Left renal cortex interstitium (tissue), 4 donors: ENCODE data around the gene ETV6. TPM values are rescaled to one million over a fixed set of nuclear protein-coding genes. Genes with fewer than 3 reads are reported as not detected.
"Not testable (repeated sequence)": the region's sequence is repeated elsewhere in the genome, so short reads cannot be mapped to it uniquely, and the experiment has no call there.

Experiments used
- DNase-seq, 4 donors: peaks; one replicate each; pipeline ENCODE4 v3.0.0-alpha.2; 2013; ENCODE audit warnings: low read depth in 4 of 4, low spot score in 2 of 4, missing footprints in 1 of 4
- polyA plus RNA-seq, 4 donors: library from polyadenylated mRNA; unstranded; fragments of 120-200 nt; gene quantifications; one replicate each; pipeline ENCODE4 v1.2.1, GENCODE V29; 2013; ENCODE audit not compliant: insufficient read length in 4 of 4

The ETV6 gene
- polyA plus RNA-seq, 4 donors, result 11.7 to 14.7 (median 14.1) TPM

DNA sequence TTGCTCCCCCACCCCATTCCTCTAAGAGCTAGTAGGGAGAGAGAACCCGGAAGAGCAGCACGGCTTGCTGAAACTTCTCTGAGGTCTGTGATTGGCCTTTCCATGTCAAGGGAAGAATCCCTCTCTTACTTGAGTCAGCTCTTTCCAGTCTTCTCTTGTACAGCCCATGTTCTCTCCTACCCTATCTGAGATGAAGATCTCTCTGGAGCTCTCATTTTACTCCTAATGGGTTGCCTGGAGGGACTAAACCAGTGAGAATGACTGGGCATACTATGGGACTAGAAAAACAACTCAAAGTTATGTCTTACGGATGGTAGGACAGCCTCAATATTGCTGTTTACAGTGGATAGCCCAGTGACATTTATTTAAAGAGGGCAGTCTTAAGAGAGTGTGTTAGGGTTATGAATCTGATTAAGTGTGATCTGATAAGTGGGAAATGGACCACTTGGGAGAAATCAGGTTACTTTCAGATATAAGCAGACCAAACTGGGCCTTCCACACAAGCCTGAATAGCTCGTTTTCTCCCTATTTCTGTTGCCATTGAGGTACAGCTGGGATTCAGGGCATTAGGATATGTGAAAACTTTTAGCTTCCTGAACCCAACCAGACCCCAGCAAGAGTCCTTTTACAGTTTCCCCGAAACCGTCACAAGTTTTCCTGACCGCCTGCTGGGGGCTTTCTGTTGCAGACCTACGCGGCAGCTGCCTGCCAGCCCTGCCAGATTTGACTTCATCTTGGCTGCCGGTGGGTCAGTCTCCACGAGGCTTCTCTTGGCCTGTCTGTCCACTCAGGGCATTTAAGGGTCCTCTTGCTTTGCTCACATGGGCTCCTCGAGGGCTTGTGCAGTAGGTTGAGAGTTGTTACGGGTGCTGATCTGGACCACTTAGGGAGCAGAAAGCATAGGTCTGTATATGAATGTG is 16.9 kb downstream of the ETV6 start:
- no peak for DNase-seq

- no peak for DNase-seq
These were observed 17.7 kb downstream of the ETV6 start for GRCh38 chr12:11667171-11667570.

DNA sequence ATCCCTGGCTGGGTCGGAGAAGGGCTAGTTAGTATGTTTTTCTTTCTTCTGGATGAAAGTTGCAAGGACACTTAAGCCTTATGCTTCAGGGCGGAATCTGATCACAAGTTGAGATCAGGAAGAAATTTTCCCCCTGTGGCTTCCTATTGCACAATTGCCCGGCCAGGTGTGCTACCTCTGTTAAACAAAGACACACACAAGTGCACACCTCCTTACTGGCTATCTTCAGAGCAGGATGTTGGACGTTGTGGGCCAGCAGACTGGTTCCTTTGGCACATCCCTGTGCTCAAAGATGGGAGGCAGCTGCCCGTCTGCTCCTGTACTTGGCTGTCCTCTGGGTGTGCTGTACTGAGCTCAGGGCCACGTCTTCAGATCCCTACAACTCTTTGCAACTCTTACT is 19.1 kb downstream of the ETV6 start:
- DNase-seq, result no peak

- no peak for DNase-seq
These were observed 19.9 kb downstream of the ETV6 start for GRCh38 chr12:11669348-11669747.

- DNase-seq, result no peak
These were observed 23.1 kb downstream of the ETV6 start for GRCh38 chr12:11672256-11673191.

DNA sequence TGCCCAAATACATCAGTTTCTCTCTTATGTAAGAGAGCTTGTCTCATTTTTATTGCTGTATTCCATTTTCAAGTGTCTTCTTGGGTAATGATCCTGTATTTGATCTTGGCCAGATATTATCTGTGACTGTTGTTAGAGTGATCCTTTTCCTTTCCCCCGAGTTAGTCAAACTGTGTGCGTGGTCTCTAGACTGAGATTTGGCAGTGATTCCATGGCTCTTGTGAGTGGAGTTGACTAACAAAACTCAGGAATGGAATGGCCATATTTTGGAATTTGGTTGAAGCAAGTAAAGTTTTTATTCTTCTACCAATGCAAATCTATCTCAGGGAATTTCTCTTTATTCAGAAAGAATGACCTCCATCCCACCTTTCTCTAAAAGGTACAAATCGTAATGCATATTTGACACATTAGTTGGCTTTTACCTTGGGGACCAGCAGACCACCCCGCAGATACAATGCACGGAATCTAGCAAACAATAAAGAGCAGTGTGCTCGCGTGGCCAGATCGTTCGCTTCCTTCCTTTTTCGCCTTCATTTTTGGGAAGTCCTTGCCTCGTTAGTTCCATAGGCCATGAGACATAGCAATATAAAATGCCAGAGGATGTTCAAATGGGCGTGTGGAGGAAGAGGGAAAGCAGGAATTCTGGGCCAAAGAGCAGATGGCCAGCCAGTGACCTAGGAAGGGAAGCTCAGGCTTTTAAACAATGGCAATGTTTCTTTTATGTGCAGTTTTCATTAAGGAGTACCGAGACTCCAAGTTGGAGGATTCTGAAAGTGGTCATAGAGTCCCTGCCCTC is 24.4 kb downstream of the ETV6 start:
- DNase-seq, result no peak

DNA sequence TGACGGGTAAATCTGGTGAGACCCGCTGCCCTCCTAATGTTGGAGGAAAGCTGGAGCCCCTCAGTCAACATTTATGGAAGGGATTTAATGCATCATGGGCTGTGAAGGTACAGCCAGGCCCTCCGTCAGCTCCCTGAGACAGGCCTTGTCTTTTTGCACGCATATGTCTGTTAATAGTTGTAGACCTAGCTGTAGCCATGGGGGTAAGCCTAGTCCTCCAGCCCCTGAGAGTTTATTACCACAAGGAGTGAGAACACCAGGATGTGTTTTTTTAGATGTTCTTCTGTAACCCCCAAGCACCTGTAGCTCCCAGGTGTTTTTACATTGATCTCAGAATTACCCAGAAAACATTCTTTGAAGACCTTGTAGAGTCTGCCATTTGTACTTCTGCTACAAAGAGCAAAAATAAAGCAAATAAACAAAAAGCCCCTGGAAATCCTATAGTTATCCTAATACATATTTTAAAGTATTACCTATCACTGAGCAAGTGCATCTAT is 25.5 kb downstream of the ETV6 start:
- no peak for DNase-seq

DNA sequence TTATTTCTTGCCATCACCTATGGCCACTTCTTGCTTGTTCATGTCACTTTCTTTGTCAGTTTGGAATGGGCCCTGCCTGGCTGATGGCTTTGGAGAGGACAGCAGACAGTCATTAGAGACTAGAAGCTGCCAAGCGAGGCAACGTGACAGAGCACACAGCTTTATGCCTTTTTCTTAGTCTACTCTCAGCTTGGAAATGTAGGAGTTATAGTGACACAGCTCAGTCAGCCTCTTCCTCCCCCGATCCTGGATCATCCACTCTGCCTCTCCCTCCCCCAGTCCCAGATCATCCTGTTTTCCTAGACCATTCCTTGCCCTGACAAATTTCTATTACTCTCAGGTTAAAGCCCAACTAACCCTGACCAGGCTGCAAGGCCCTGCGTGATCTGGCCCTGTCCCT is 26.6 kb downstream of the ETV6 start:
- no peak for DNase-seq

DNA sequence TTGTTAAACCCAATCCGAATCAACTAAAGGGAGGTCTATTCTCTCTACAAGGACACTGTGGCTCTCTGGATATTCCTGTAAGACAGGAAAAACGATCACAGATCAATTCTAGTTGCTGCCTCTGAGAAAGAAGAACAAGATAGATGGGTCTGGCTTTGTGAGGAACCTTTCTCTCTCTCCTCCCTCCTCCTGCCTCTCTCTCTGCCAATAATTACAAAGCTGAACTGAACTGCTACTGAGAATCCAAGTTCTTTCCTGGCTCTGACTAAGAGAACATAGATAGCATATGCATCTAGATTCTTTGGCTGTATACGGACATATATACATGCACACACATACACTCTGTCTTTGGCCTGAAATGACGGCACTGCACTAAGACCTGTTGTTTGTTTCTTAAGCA is 27.6 kb downstream of the ETV6 start:
- DNase-seq, result no peak

DNA sequence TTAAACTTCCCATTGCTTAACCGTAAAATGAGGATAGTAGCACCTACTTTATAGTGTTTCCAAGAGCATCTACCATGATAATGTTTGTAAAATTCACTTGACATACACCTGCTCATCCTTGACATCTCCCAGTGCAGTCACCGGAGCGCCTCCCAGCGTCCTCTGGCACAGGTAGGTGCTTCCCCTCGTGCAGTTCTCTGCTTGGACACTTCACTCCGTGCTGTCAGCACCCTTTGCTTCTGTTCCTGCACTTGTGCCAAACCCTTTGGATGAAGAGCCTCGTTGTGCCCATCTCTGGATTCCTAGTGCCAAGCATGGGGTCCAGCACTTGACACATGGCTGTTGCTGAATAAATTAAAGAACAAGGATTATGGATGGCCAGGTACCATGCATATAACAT is 28.3 kb downstream of the ETV6 start:
- DNase-seq, result no peak

DNA sequence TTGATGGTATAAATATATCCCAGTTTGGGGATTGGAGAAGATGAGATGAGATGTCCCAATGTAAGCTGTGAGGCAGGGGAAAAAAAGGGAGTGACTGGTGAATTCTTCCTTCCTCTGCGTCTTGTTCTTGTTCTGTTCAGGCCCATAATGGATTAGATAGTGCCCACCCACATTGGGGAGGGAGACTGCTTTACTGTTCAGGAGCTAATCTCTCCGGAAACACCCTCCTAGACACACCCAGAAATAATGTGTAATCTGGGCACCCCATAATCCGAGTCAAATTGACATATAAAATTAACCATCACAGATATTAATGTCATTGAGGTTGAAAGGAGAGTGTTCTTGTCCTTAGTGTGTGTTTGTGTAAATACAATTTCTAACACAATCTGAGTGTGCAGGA is 29.3 kb downstream of the ETV6 start:
- no peak for DNase-seq

- DNase-seq, result no peak
These were observed 31.7 kb downstream of the ETV6 start for GRCh38 chr12:11681207-11681606.

DNA sequence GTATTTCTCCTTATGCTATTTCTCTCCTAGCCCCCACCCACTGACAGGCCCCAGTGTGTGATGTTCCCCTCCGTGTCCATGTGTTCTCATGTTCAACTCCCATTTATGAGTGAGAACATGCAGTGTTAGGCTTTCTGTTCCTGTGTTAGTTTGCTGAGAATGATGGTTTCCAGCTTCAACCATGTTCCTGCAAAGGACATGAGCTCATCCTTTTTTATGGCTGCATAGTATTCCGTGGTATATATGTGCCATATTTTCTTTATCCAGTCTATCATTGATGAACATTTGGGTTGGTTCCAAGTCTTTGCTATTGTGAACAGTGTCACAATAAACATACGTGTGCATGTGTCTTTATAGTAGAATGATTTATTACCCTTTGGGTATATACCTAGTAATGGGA is 32.2 kb downstream of the ETV6 start:
- DNase-seq, result not testable (repeated sequence)

- DNase-seq, result no peak
These were observed 34.9 kb downstream of the ETV6 start for GRCh38 chr12:11684393-11684792.

DNA sequence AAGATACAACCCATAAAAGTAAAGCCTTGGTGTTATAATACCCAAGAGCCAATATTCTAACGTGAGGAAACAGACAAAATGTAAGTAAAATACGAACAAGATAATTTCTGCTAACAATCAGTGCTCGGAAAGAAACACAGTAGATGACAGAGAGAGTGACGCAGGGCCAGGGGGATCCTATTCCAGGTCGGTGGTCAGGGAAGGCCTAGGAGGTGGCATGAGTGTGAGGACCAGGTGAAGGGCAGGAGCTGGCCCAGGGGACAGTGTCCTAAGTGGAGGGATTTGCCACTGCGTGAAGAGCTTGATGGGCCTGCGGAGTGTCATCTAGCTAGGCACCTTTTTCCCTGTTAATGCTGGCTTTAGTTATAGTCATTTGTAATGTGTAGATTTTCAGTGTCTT is 35.3 kb downstream of the ETV6 start:
- DNase-seq, result no peak

- DNase-seq, result no peak
These were observed 35.8 kb downstream of the ETV6 start for GRCh38 chr12:11685316-11685715.

DNA sequence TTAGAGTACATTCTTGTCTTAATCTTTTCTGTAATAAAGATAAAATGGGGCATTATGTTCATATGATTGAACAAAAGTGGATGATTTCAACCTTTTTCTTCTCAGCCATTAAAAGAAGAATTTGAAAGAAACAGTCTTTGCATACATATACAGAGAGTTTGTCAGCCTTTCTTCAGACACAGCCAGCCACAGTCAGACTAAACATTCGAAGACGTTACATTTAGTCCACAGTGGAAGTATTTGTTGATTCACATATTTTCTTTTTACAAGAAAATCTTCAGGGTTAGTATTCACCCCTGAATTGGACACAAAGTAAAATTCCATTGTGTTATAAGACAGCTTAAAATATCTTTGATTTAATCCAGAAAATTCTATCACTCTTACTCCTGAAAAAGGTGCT is 36.2 kb downstream of the ETV6 start:
- no peak for DNase-seq

DNA sequence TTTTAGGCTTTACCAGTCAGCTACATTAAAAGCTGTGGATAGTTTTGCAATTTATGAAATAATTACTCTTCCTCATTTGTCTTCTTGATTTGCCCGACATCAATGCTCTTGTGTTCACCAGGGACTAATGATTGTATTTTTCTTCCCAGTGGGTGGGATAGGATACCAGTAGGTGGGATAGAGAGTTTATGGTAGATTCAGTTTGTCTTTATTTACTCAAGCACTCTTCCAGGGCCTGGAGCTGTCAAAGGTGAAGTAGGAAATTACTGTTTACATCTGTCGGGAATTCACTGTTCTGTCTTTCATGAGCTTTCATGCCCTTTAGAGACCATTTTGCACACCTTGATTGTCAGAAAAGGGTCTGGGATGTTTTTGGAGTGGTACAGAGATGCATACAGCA is 36.6 kb downstream of the ETV6 start:
- no peak for DNase-seq

- DNase-seq, result no peak
These were observed 38.1 kb downstream of the ETV6 start for GRCh38 chr12:11687528-11687927.

GRCh38 chr12:11688379-11688778 is 38.9 kb downstream of the ETV6 start:
- DNase-seq, result no peak

DNA sequence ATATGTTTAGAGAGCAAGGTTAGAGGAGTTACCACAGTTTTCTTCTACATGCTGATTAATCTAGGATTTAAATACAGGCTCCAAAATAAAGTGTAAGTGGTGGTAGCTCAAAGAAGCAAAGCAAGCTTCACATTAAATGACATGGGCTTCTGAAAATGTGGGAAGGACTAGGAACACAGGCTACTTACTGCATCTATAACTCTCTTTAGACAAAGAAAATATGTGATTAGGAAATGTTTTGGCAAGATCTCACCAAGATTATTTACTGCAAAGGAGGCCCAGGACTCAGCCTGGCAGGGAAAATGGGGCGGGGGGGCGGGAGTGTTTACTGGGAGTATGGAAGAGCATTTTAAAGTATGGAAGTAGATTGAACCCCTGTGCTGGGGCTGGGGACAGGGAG is 39.4 kb downstream of the ETV6 start:
- no peak for DNase-seq
